OCI-LY3 (cell line): ENCODE measurements around the gene CLK1.

Experiments used
- CTCF ChIP-seq: fragments of 200-600, 300-600 bp; sonication (generic); IDR thresholded peaks from 2 replicates; pipeline ENCODE4 v1.5.1; 2014; ENCODE audit warnings: antibody characterized with exemption, low read length, low read depth
- EZH2phosphoT487 ChIP-seq: fragments of 200-600 bp; shearing (Covaris generic); IDR thresholded peaks from 2 replicates; pipeline ENCODE4 v1.6.1; 2018; ENCODE audit warnings: antibody characterized with exemption, mixed run types, low read depth

DNA sequence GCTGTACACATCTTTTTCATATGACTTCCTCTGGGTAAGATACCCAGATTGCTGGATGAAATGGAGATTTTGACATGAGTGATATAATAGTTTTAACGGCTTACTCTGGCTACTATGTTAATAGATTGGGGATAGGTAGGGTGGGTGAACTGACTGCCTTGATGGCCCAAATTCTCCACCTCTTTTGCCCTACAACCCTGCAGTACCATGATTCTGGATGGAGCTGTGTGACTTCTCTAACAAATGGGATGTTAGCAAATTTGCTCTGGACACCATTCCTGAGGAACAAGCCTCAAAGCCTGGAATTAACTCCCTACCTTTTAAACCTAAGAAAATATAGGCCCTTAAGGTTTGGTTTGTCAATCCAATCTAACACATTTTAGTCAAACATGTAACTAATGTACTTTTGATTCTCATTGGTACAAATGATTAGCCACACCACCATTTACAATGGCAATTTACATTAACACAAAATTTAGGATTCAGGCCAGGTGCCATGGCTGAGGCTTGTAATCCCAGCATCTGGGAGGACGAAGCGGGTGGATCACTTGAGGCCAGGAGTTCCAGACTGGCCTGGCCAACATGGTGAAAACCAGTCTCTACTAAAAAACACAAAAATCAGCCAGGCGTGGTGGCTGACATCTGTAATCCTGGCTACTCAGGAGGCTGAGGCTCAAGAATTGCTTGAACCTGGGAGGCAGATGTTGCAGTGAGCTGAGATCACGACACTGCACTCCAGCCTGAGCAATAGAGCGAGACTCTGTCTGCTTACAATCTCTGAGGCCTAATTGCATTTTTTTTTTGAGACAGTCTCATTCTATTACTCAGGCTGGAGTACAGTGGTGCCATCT is 12.8 kb downstream of the CLK1 start:
- TF ChIP-seq CTCF (no peak), EZH2phosphoT487 (no peak)
